K562 (cell line): ENCODE measurements around the gene PLCB1. TPM values are rescaled to one million over a fixed set of nuclear protein-coding genes. Genes with fewer than 3 reads are reported as not detected.

Experiments used
- ATAC-seq: fragments of 200-7000 bp; cut with Tn5 transposase; 3 replicates; pipeline ENCODE4 v1.9.1; 2020; ENCODE audit warnings: moderate library complexity
- BruUV-seq: library from RNA; stranded (reverse); fragments of 400-500 nt; replicated peaks from 2 replicates; lab custom pipeline; 2021; lab: Mats Ljungman, UMichigan
- CTCF ChIA-PET: fragments of 300-600 bp; formaldehyde crosslinking; extraction: SDS; loops from one replicate; lab custom pipeline; 2021; ENCODE audit warnings: low intra/inter-chr PET ratio; lab: Yijun Ruan, JAX
- POLR2A ChIA-PET: fragments of 300-600, 350-650 bp; sonication (Branson Sonifier 250); formaldehyde crosslinking; extraction: SDS; loops from one replicate; lab custom pipeline; 2021; ENCODE audit warnings: antibody characterized with exemption, inconsistent platforms; lab: Yijun Ruan, JAX
- DNase-seq, 4 experiments: peaks; one replicate each; pipeline versions ENCODE4 v3.0.0 to v3.0.0-alpha.2; 2011 to 2018; ENCODE audit warnings: low spot score in 3 of 4, mixed read lengths in 3 of 4; ENCODE audit errors: extremely low read depth in 1 of 4
- FAIRE-seq: peaks from 2 replicates; lab custom pipeline; 2011; peaks lifted over from hg19 to GRCh38; lab: Jason Lieb, UNC
- H2AFZ ChIP-seq: 2 replicates; pipeline ENCODE4 v1.6.0; 2011; ENCODE audit warnings: low read depth, low read length, control low read depth, inconsistent platforms
- H3K27ac ChIP-seq: fragments of 200-600 bp; 3 replicates; pipeline ENCODE4 v1.8.0; 2011; ENCODE audit warnings: low read depth, mild to moderate bottlenecking, control low read depth, inconsistent platforms, low read length, moderate library complexity, mixed read lengths; ENCODE audit errors: extremely low read depth
- H3K27me3 ChIP-seq, 2 experiments: fragments of 300-600 bp in 1 of 2; 2 replicates in 1 of 2; 3 replicates in 1 of 2; pipeline versions ENCODE4 v1.6.0 to v1.8.0; 2011; ENCODE audit warnings: inconsistent platforms in 2 of 2, low read length in 2 of 2, mild to moderate bottlenecking in 1 of 2, mixed read lengths in 1 of 2, moderate library complexity in 1 of 2; ENCODE audit not compliant: control insufficient read depth in 2 of 2, insufficient read depth in 2 of 2
- H3K36me3 ChIP-seq: fragments of 300-600 bp; 3 replicates; pipeline ENCODE4 v1.8.0; 2011; ENCODE audit warnings: mild to moderate bottlenecking, low read length, inconsistent platforms; ENCODE audit not compliant: control insufficient read depth, insufficient read depth
- H3K4me1 ChIP-seq, 2 experiments: fragments of 200-600 bp in 1 of 2; replicated peaks in 1 of 2; 2 replicates in 1 of 2; 3 replicates in 1 of 2; pipeline versions ENCODE4 v1.5.1 to v1.8.0; 2011; ENCODE audit warnings: inconsistent platforms in 2 of 2, low read length in 2 of 2, mild to moderate bottlenecking in 1 of 2, mixed read lengths in 1 of 2, moderate library complexity in 1 of 2; ENCODE audit not compliant: control insufficient read depth in 2 of 2, insufficient read depth in 2 of 2
- H3K4me2 ChIP-seq: 2 replicates; pipeline ENCODE4 v1.6.1; 2011; ENCODE audit warnings: low read length, control low read depth, inconsistent platforms, mixed read lengths; ENCODE audit not compliant: insufficient read depth
- H3K4me3 ChIP-seq: fragments of 200-600 bp; sonication (generic), shearing (Covaris generic); 2 replicates; pipeline ENCODE4 v1.5.1; 2016; ENCODE audit warnings: control low read depth, inconsistent platforms
- H3K79me2 ChIP-seq: fragments of 200-600 bp; 3 replicates; pipeline ENCODE4 v1.8.0; 2011; ENCODE audit warnings: low read length, inconsistent platforms; ENCODE audit not compliant: control insufficient read depth, insufficient read depth
- H3K9ac ChIP-seq, 2 experiments: 2 replicates each; pipeline versions ENCODE4 v1.6.0 to v1.6.1; 2011; ENCODE audit warnings: low read depth in 2 of 2, low read length in 2 of 2, control low read depth in 1 of 2, inconsistent platforms in 1 of 2, mild to moderate bottlenecking in 1 of 2, mixed read lengths in 1 of 2; ENCODE audit not compliant: insufficient read depth in 1 of 2
- H3K9me1 ChIP-seq: one replicate; pipeline ENCODE4 v1.6.0; 2011; ENCODE audit warnings: inconsistent platforms, mild to moderate bottlenecking, low read length, moderate library complexity; ENCODE audit not compliant: control insufficient read depth, insufficient read depth
- H3K9me3 ChIP-seq: replicated peaks from 2 replicates; pipeline ENCODE4 v1.5.1; 2011; ENCODE audit warnings: low read depth, low read length, inconsistent platforms; ENCODE audit not compliant: control insufficient read depth, insufficient read depth
- H4K20me1 ChIP-seq: replicated peaks from 2 replicates; pipeline ENCODE4 v1.6.1; 2011; ENCODE audit warnings: low read length, inconsistent platforms, mixed read lengths; ENCODE audit not compliant: control insufficient read depth, insufficient read depth
- CHD4 ChIP-seq: fragments of 200-600 bp; sonication (generic); IDR thresholded peaks from 3 replicates; pipeline ENCODE4 v1.6.1; 2012; ENCODE audit warnings: low read depth, mild to moderate bottlenecking, mixed read lengths, low read length, inconsistent platforms; ENCODE audit not compliant: insufficient read depth, insufficient replicate concordance, poor library complexity, severe bottlenecking
- HNRNPK ChIP-seq: fragments of 200-400 bp; formaldehyde crosslinking; IDR thresholded peaks from one replicate; pipeline ENCODE4 v1.6.1; 2018; ENCODE audit warnings: mild to moderate bottlenecking, low read depth, low read length; ENCODE audit not compliant: poor library complexity, severe bottlenecking
- MYC ChIP-seq, 2 experiments: fragments of 250-450 bp in 1 of 2; sonication (Bioruptor Pico) in 1 of 2; IDR thresholded peaks; 2 replicates each; pipeline versions ENCODE4 v1.5.1 to v1.6.1; 2012 to 2021; ENCODE audit warnings: low read depth in 2 of 2, borderline replicate concordance in 1 of 2, improper control_type of control experiment in 1 of 2, low read length in 1 of 2, mild to moderate bottlenecking in 1 of 2, moderate library complexity in 1 of 2
- NELFE ChIP-seq: IDR thresholded peaks from 2 replicates; pipeline ENCODE4 v1.6.1; 2011; ENCODE audit warnings: mild to moderate bottlenecking; ENCODE audit not compliant: insufficient read depth, insufficient read length
- NONO ChIP-seq, 2 experiments: fragments of 200-400 bp in 1 of 2; fragments of 450-650 bp in 1 of 2; formaldehyde crosslinking in 1 of 2; IDR thresholded peaks; 2 replicates each; pipeline ENCODE4 v1.6.1; 2017; ENCODE audit warnings: low read depth in 2 of 2, mild to moderate bottlenecking in 2 of 2, moderate library complexity in 2 of 2, low read length in 1 of 2
- SMAD3 ChIP-seq: fragments of 450-650 bp; formaldehyde crosslinking; conservative IDR thresholded peaks from 2 replicates; pipeline ENCODE4 v1.4.0; 2020; ENCODE audit warnings: mild to moderate bottlenecking
- ZNF707 ChIP-seq: fragments of 250-450 bp; sonication (Bioruptor Pico); conservative IDR thresholded peaks from 2 replicates; pipeline ENCODE4 v1.8.0; 2022; ENCODE audit warnings: inconsistent platforms, mild to moderate bottlenecking, moderate library complexity
- WGBS: fragments of 100-300 bp; shearing (Covaris generic); methylation state at CpG from one replicate; pipeline ENCODE4 v1.1.6; 2016; ENCODE audit warnings: low coverage, mixed read lengths; ENCODE audit not compliant: insufficient coverage; ENCODE audit errors: missing lambda C conversion rate; 5-methylcytosine and 5-hydroxymethylcytosine counted together
- in situ Hi-C: fragments of 300-500 bp; cut with MboI; formaldehyde crosslinking; loops from 4 replicates; pipeline ENCODE4 v1.15.0; 2018; ENCODE audit warnings: inconsistent platforms, mixed read lengths
- intact Hi-C: fragments of 100-400 bp; cut with micrococcal nuclease; formaldehyde crosslinking; loops from 2 replicates; pipeline ENCODE4 v1.14.2; 2022
- polyA plus RNA-seq, 8 experiments: library from polyadenylated mRNA; depleted of rRNA in 4 of 8; stranded (reverse) in 5 of 8; unstranded in 3 of 8; fragments of >200 nt; fragmentation: Nextera tagmentation in 2 of 8; fragmentation: Illumina TruSeq in 1 of 8; extraction: Ambion mirVana in 2 of 8; extraction: Trizol in 1 of 8; gene quantifications; 2 replicates each; pipeline versions ENCODE4 v1.2.1 to v1.2.3, GENCODE V29; 2011 to 2014; ENCODE audit warnings: inconsistent platforms in 1 of 8, missing spikeins in 1 of 8
- total RNA-seq, 7 experiments: library from RNA; depleted of rRNA in 6 of 7; stranded (reverse); fragments of >200 nt in 6 of 7; fragmentation: Illumina TruSeq in 2 of 7; extraction: Trizol in 2 of 7; gene quantifications; 2 replicates each; pipeline versions ENCODE4 v1.2.1 to v1.2.3, GENCODE V29; 2011 to 2021; ENCODE audit warnings: low replicate concordance in 1 of 7

Gene PLCB1
- total and polyA plus RNA-seq, 9 of the 15 experiments (the other 6 are each of a cell fraction or from before 2014, with no cell fraction given) = 0.34 to 3.1 (median 1.3) TPM

DNA sequence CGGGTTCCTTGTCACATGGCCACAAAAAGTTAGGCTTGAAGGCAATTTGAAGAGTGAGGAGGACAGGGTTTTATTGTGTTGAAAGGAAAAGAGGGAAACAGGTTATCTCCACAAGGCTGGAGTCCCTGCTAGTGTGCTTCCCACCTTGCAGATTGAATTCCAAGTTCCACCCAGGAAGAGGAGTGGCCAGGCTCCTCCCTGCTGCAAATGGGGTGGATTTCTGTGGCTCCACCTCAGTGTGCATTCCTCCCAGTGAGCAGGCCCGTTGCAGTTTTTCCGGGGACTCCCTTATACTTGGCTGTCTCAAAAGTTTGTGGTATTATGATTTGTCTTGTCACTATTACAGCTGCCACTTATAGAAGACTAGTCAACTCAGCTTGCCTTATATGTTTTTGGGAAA lies 655.0 kb downstream of the PLCB1 start:
- ChIA-PET CTCF (no interaction called here), POLR2A (no interaction called here)
- intact Hi-C loops = no loop called here
- no peaks in the 10 kb centered on the region for H4K20me1 ChIP-seq
- no peak overlapping the region for H3K4me3 ChIP-seq
- H3K79me2 ChIP-seq = no peaks in the 10 kb centered on the region
- no TSS peak for BruUV-seq
- no peak for TF ChIP-seq NELFE
- TF ChIP-seq MYC (IDR thresholded peaks at IDR 0.05; ENCODE audit: low read depth, low read length) = no peak
- no peak for TF ChIP-seq MYC (CRISPR knock-in tag; IDR thresholded peaks at IDR 0.05; ENCODE audit: borderline replicate concordance, low read depth)
- no peak for TF ChIP-seq ZNF707 (CRISPR knock-in tag)
- TF ChIP-seq CHD4 = no peak
- no peaks in the 10 kb centered on the region for H3K9me1 ChIP-seq
- no peaks in the 10 kb centered on the region for H3K36me3 ChIP-seq
- in situ Hi-C loops = no loop called here
- no peak overlapping the region for H3K4me2 ChIP-seq
- FAIRE-seq (no peak), ATAC-seq (no peak), DNase-seq (no peak)
- H3K4me1 ChIP-seq = no peaks in the 10 kb centered on the region
- WGBS = 0% methylated on average over 3 of the region's 3 CpGs
- H3K9me3 ChIP-seq = no peaks in the 10 kb centered on the region
- no peak overlapping the region for H3K9ac ChIP-seq
- H3K27me3 ChIP-seq = no peaks in the 10 kb centered on the region
- H3K27ac ChIP-seq = no peak overlapping the region
- H2AFZ ChIP-seq = no peak overlapping the region

DNA sequence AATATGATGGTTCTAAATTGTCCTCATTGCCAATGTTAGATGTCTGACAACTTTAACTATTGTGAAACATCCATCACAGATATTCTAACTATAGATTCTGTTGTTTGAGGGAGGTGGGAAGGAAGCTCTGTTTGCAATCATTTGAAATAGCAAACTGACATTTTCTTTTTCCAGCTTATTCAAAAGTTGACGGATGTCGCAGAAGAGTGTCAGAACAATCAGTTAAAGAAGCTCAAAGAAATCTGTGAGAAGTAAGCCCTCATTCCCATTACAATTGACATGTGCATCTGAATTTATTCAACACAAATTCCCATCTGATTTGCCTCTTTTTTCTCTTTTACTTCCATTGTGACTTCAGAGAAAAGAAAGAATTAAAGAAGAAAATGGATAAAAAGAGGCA lies 656.2 kb downstream of the PLCB1 start:
- no peak for FAIRE-seq
- intact Hi-C loops (no loop called here), in situ Hi-C loops (no loop called here)
- H3K9ac ChIP-seq = no peak overlapping the region
- no peaks in the 10 kb centered on the region for H3K4me1 ChIP-seq
- H3K36me3 ChIP-seq = no peaks in the 10 kb centered on the region
- ATAC-seq = no peak
- H3K27me3 ChIP-seq = no peaks in the 10 kb centered on the region
- no peak overlapping the region for H3K4me2 ChIP-seq
- no peak overlapping the region for H2AFZ ChIP-seq
- no peak for TF ChIP-seq NONO (IDR thresholded peaks at IDR 0.05; ENCODE audit: low read depth in 2 of 2, low read length in 1 of 2)
- TF ChIP-seq HNRNPK = no peak
- no peak for TF ChIP-seq SMAD3 (CRISPR knock-in tag)
- H3K27ac ChIP-seq = no peak overlapping the region
- H4K20me1 ChIP-seq = no peaks in the 10 kb centered on the region
- 0% methylated on average over 2 of the region's 2 CpGs for WGBS
- ChIA-PET POLR2A (no interaction called here), CTCF (no interaction called here)
- no peak for DNase-seq
- H3K79me2 ChIP-seq = no peaks in the 10 kb centered on the region
- no TSS peak for BruUV-seq
- H3K4me3 ChIP-seq = no peak overlapping the region
- no peaks in the 10 kb centered on the region for H3K9me1 ChIP-seq
- H3K9me3 ChIP-seq = no peaks in the 10 kb centered on the region
